ENCODE results near the gene TNRC6A.
"Not testable (repeated sequence)": the region's sequence is repeated elsewhere in the genome, so short reads cannot be mapped to it uniquely, and the experiment has no call there.

Gene TNRC6A

GRCh38 chr16:24758373-24758772 lies 28.9 kb downstream of the TNRC6A start:
- no peak for DNase-seq (ENCODE audit: low read depth in 2 of 2)

DNA sequence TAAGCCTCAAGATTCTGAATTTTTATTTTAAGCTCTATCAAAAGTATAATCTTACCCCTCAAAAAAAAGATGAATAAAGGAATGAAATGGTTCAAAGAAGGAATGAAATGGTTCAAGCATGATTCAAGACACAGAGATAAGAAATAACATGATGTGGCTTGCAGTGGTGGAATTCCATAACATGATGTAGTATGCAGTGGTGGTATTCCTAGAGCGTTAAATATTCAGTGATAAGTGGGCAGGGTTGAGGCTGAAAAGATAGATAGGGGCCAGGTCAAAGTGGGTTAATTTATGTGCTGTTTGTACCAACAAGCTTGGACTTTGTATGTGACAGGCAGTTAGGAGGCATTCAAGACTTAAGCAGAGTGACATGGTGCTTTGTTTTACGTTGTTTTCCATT lies 29.6 kb downstream of the TNRC6A start:
- no peak for DNase-seq (ENCODE audit: low read depth in 2 of 2)

GRCh38 chr16:24761526-24761925 lies 32.1 kb downstream of the TNRC6A start:
- no peak for DNase-seq (ENCODE audit: low read depth in 2 of 2)

DNA sequence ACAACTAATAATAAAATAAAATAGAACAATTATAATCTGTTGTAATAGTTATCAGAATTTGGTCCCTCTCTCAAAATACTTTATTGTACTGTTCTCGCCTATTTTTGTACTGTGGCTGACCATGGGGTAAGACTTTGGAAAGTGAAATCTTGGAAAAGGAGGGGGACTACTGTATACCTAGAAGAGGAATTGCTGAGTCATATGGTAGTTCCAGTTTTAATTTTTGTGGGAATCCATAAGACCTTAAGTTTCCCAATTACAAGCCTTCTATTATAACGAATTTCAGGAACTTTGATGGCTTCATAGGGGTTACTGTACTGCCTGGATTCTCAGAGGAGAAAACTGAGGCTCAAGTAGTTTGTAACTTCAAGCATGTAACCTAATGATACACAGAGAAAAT lies 35.5 kb downstream of the TNRC6A start:
- no peak for DNase-seq (ENCODE audit: low read depth in 2 of 2)

DNA sequence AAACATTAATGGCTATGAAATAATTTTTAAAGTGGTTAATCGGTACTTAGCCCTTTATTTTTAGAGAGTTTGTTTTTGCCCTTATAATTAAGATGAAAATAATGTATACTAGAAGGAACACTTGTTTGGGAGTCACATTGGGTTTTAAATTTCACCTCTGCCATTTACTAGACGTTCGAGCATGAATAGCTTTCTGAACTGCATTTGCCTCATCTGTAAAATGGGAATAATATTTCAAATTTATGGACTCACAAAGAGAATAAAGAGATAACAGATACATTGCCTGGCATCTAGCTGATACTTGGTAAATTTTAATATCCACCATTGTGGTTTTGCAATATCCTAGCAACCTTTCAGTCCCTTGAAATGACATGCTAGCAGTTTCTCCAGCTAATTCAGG lies 36.6 kb downstream of the TNRC6A start:
- no peak for DNase-seq (ENCODE audit: low read depth in 2 of 2)

DNA sequence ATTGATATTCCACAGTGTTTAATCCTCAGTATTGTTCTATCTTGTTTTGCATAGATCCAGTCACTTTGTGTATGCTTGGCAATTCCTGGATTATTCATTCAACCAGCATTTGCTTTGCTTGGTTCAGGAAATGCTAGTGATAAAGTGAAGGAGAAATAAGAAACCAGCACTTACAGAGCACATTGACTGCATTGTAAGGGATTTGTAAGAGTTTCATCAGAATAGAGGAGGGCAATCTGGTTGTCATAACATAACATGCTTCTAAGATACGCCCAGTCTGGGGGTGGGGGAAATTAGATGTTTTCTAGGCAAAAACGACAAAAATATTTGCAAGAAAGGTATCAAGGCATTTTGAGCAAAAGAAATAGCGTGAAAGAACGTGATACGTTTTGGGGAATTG lies 40.4 kb downstream of the TNRC6A start:
- DNase-seq (ENCODE audit: low read depth in 2 of 2), result no peak

GRCh38 chr16:24771132-24771778 lies 41.8 kb downstream of the TNRC6A start:
- DNase-seq (ENCODE audit: low read depth in 2 of 2), result no peak

- DNase-seq (ENCODE audit: low read depth in 2 of 2), result no peak
Observed at GRCh38 chr16:24771779-24772157, 42.3 kb downstream of the TNRC6A start.

DNA sequence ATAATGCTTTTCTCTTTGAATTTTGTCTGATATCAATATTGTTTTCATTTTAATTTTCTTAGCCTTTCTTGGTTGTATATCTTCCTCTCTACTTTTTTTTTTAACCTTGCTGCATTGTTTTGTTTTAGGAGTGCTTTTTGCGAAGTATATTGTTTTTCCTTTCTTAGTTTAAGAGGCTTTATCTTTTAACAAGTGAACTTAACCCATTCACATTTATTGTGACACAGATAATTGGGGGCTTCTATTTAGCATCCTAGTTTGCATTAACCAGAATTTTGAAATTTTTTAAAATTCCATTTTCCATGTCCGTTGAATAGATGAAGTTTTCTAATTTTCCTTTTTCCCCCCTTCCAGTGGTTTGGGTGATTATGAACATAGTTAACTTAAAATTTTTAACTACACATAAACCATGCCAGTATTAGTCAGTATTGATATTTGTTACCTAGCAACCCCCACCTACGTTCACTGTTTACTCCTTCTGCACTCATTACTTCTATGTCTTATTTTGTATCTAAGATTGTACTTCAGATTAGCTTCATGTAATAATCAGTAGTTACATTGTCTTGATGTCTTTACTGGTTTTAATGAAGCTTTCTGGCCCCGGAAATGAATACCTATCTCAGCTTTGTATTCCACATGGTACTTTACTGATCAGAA lies 44.4 kb downstream of the TNRC6A start:
- no peak for DNase-seq (ENCODE audit: low read depth in 2 of 2)

GRCh38 chr16:24774510-24774909 lies 45.1 kb downstream of the TNRC6A start:
- DNase-seq (ENCODE audit: low read depth in 2 of 2), result no peak

DNA sequence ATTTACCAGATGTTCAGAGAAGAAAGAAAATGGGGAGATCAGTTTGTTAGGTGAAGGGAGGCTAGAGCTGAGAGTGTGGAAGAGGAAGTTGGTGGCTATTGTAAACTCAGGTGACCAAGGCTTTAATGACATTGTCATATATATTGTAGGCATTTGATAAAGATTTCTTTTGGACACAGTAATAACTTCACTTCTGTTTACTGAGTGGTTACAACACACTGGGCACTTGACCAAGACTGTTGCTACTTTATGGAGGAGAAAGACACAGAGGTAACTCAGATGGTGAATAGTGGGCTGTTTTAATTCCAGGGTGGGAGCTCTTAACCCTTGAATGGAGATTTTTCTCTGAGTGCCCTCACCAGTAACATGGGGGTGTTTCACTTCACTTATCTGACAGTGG lies 46.0 kb downstream of the TNRC6A start:
- no peak for DNase-seq (ENCODE audit: low read depth in 2 of 2)

GRCh38 chr16:24776501-24777220 lies 47.2 kb downstream of the TNRC6A start:
- no peak for DNase-seq (ENCODE audit: low read depth in 2 of 2)

DNA sequence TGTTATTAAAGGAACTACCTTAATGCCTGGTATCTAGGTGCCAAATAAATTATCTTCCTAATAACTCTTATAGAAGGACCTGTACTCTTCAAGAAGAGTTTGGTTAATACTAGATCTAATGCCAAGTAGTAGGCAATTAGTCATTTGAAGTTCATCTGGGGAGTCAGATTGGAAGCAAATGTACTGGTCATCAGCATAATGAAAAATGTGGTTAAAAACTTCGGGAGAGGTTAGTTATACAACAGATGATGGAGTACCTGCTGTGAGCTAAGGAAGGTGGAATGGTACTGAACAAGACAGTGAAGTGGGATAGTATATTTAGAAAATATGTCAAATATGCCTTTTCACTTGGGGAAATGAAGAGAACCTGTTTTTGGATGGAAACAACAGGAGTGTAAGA lies 49.2 kb downstream of the TNRC6A start:
- no peak for DNase-seq (ENCODE audit: low read depth in 2 of 2)

- no peak for DNase-seq (ENCODE audit: low read depth in 2 of 2)
Observed at GRCh38 chr16:24781256-24781655, 51.8 kb downstream of the TNRC6A start.

- DNase-seq (ENCODE audit: low read depth in 2 of 2), result no peak
Observed at GRCh38 chr16:24784121-24784520, 54.7 kb downstream of the TNRC6A start.

DNA sequence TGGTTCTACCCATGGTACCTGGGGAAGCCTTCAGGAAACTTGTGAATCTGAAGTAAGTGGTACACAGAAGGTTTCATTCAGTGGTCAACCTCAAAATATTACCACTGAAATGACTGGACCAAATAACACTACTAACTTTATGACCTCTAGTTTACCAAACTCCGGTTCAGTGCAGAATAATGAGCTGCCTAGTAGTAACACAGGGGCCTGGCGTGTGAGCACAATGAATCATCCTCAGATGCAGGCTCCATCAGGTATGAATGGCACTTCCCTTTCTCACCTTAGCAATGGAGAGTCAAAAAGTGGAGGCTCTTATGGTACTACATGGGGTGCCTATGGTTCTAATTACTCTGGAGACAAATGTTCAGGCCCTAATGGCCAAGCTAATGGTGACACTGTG lies 60.4 kb downstream of the TNRC6A start:
- no peak for DNase-seq (ENCODE audit: low read depth in 2 of 2)

DNA sequence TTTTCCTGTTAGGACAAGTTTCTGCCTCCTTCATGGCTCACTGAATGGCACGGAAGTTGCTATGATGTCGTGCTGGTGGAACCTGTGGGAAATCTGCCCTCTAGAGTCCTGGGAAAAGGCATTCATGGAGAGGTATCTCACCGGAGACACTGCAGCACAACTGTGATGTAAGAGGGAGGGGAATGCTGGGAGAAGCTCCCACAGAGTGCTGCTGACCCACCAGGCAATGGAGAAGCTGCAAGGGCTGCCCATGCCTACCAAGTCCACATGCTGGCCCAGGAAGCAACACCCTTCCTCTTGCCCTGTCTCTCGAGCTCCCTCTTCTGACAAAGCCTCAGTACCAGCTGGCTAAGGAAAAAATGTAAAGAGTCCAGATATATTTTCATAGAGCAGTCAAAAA lies 71.1 kb downstream of the TNRC6A start:
- no peak for DNase-seq (ENCODE audit: low read depth in 2 of 2)

DNA sequence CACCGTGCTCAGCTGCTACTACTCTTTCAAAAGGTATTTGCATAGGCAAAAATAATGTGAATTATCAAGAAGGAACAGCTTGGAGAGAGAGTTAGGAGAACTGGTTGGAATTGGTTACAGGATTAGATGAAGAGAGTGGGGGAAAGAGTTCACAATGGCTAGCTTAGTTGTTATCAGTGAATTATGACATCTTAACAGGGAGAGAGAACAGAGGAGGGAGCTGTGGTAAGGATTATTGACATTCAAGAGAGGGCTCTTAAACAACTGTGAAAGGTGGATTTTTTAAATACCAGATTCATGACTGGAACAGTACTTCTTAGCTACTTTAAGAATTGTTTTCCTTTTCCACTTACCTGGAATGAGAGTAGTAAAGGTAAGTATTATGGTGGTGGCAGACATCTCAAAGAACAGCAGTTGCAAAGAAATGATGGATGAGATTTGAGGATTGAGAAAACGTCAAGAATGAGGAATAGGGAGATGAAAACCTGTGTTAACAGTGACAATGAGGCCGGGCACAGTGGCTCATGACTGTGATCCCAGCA lies 72.4 kb downstream of the TNRC6A start:
- no peak for DNase-seq (ENCODE audit: low read depth in 2 of 2)

- DNase-seq (ENCODE audit: low read depth in 2 of 2), result no peak
Observed at GRCh38 chr16:24805484-24805883, 76.0 kb downstream of the TNRC6A start.

- DNase-seq (ENCODE audit: low read depth in 2 of 2), result no peak
Observed at GRCh38 chr16:24807301-24807700, 77.8 kb downstream of the TNRC6A start.

DNA sequence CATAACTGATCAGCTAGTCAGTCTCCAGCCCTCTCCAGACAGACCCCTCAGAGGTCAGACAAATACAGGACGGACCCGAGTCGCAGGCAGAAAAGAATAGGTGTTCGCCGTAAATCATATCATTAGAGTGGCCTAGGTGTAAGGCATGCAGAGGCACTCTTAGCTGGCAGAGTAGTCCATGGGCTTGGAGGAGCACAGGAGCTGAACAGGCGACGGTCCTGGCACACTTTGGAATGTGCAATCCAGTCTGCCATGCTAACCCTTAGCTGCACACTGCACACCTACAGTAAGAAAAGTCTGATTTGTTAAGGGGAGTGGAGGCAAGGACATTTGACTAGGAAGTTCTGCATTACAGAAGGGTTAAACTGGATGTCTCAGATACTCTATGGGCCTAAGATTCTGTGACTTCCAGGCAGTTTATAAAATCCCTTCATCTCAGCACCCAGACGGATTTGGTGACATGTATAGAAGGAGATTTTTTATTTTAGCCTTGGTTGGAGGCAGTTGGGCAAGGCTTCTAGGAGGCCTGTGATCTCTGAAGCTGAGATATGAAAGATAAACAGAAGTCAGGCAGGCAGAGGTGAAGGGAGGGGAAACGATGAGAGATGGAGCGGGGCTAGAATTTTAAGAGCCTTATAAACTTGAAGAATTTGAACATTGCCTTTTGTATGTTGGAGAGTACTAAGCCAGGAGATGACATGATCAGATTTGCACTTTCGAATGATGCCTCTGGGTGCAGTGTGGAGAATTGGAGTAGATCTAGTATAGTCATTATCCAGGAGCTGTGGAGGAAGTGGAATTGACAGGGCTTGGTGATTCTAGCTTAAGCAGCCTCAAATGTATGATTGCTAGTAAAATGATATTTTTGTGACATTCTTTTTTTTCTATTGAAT lies 81.7 kb downstream of the TNRC6A start:
- no peak for DNase-seq (ENCODE audit: low read depth in 2 of 2)

DNA sequence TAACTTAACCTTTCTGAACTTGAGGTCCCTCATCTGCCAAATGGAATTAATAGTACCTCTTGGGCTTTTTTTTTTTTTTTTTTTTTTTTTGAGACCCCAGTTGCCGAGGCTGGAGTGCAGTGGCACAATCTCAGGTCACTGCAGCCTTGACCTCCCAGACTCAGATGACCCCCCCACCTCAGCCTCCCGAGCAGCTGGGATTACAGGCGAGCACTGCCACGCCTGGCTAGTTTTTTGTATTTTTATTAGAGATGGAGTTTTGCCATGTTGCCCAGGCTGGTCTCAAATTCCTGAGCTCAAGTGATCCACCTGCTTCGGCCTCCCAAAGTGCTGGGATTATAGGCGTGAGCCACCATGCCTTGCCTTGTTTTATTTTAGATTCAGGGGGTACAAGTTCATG lies 83.4 kb downstream of the TNRC6A start:
- not testable (repeated sequence) for DNase-seq (ENCODE audit: low read depth in 2 of 2)
